ENCODE results near the gene LRP1. TPM values are rescaled to one million over a fixed set of nuclear protein-coding genes. Genes with fewer than 3 reads are reported as not detected.

Gene LRP1
- total and polyA plus RNA-seq, 2 of the 13 experiments (the other 11 are each of a cell fraction or from before 2014, with no cell fraction given): 14.7 to 30.8 TPM

DNA sequence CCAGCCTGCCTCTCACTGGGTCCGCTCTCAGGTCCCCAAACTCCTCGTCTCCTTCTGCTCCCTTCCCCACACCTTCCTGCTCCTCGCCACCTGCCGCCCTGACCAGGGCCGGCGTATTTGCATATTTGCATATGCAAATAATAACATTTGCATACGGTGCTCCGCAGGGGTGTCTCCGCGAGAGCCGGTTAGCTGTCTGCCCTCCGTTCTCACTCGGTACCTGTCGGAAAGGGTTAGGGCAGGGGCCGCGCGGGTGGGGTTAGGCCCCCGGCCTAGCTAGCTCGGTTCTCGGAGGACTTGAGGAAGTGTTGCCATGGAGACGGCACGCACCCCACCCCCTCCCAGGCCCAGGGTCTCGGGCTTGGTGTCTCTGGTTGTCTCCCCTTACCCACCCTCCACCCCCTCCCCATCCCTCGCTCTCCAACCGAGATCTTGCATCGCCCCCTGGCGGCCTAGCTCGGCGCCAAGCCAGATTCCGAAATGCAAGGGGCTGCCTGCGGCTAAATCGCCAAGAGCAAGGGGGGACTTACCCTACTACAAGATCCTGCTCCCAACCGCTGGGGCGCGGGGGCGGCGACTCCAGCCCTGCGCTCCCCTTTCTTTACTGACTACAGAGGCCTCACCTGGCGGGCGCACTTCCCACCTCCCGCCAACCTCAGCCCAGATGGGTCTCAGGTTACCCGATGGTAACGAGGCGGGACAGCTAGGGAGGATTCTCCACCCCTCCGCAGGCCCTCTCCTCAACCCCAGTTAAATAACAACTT lies 114.6 kb downstream of the LRP1 start (continued):
- TF ChIP-seq ATRX (CRISPR knock-in tag; IDR thresholded peaks at IDR 0.05; ENCODE audit: borderline replicate concordance) (no peak), ZNF510 (CRISPR knock-in tag; IDR thresholded peaks at IDR 0.05; ENCODE audit: low read depth) (0 out of 2 replicates have a peak, but pooled peaks have one; percentile 11), ZNF12 (CRISPR knock-in tag; IDR thresholded peaks at IDR 0.05) (no peak), ZFP1 (CRISPR knock-in tag; IDR thresholded peaks at IDR 0.05) (no peak), HIVEP1 (CRISPR knock-in tag; IDR thresholded peaks at IDR 0.05) (no peak), AKAP8 (CRISPR knock-in tag; IDR thresholded peaks at IDR 0.05) (no peak), CC2D1A (CRISPR knock-in tag; IDR thresholded peaks at IDR 0.05) (no peak), NCOA5 (CRISPR knock-in tag; IDR thresholded peaks at IDR 0.05) (no peak), ZBTB42 (CRISPR knock-in tag; IDR thresholded peaks at IDR 0.05) (no peak), ZNF629 (CRISPR knock-in tag; conservative IDR thresholded peaks at IDR 0.05) (no peak), SYNCRIP (IDR thresholded peaks at IDR 0.05; ENCODE audit: insufficient read depth, low read depth, low read length) (no peak)
- TF ChIP-seq, protein P1, sequence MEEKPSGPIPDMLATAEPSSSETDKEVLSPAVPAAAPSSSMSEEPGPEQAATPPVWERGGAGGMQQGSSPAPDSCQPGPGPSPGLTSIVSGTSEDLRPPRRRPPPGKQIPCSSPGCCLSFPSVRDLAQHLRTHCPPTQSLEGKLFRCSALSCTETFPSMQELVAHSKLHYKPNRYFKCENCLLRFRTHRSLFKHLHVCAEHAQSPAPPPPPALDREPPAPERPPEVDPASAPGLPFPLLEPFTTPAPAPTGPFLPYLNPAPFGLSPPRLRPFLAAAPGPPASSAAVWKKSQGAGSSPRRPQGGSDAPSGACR (CRISPR knock-in tag; IDR thresholded peaks at IDR 0.05): no peak
- TF ChIP-seq, protein P2, sequence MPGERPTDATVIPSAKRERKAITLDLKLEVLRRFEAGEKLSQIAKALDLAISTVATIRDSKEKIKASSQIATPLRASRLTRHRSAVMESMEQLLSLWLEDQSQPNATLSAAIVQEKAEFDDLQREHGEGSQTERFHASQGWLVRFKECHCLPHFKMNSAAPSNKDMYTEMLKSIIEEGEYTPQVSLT (CRISPR knock-in tag; IDR thresholded peaks at IDR 0.05; ENCODE audit: borderline replicate concordance, low read depth): no peak
- TF ChIP-seq, protein P3, sequence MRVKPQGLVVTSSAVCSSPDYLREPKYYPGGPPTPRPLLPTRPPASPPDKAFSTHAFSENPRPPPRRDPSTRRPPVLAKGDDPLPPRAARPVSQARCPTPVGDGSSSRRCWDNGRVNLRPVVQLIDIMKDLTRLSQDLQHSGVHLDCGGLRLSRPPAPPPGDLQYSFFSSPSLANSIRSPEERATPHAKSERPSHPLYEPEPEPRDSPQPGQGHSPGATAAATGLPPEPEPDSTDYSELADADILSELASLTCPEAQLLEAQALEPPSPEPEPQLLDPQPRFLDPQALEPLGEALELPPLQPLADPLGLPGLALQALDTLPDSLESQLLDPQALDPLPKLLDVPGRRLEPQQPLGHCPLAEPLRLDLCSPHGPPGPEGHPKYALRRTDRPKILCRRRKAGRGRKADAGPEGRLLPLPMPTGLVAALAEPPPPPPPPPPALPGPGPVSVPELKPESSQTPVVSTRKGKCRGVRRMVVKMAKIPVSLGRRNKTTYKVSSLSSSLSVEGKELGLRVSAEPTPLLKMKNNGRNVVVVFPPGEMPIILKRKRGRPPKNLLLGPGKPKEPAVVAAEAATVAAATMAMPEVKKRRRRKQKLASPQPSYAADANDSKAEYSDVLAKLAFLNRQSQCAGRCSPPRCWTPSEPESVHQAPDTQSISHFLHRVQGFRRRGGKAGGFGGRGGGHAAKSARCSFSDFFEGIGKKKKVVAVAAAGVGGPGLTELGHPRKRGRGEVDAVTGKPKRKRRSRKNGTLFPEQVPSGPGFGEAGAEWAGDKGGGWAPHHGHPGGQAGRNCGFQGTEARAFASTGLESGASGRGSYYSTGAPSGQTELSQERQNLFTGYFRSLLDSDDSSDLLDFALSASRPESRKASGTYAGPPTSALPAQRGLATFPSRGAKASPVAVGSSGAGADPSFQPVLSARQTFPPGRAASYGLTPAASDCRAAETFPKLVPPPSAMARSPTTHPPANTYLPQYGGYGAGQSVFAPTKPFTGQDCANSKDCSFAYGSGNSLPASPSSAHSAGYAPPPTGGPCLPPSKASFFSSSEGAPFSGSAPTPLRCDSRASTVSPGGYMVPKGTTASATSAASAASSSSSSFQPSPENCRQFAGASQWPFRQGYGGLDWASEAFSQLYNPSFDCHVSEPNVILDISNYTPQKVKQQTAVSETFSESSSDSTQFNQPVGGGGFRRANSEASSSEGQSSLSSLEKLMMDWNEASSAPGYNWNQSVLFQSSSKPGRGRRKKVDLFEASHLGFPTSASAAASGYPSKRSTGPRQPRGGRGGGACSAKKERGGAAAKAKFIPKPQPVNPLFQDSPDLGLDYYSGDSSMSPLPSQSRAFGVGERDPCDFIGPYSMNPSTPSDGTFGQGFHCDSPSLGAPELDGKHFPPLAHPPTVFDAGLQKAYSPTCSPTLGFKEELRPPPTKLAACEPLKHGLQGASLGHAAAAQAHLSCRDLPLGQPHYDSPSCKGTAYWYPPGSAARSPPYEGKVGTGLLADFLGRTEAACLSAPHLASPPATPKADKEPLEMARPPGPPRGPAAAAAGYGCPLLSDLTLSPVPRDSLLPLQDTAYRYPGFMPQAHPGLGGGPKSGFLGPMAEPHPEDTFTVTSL (CRISPR knock-in tag; IDR thresholded peaks at IDR 0.05; ENCODE audit: borderline replicate concordance): no peak
- TF ChIP-seq, protein P4, sequence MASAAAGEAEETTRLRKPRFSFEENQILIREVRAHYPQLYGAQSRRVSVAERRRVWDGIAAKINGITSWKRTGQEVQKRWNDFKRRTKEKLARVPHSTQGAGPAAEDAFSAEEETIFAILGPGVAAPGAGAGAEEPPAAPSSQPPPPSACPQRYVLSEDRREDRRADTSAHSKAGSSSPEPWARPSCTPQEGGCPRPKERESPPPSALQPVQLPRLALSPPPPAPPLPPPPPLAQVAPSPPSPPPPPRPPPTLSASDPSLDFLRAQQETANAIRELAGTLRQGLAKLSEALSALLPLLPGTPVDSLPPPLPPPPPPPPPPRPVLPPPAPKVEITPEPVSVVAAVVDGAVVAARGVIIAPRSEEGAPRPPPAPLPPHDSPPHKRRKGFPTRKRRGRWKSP (CRISPR knock-in tag; IDR thresholded peaks at IDR 0.05): no peak
- TF ChIP-seq, protein P5, sequence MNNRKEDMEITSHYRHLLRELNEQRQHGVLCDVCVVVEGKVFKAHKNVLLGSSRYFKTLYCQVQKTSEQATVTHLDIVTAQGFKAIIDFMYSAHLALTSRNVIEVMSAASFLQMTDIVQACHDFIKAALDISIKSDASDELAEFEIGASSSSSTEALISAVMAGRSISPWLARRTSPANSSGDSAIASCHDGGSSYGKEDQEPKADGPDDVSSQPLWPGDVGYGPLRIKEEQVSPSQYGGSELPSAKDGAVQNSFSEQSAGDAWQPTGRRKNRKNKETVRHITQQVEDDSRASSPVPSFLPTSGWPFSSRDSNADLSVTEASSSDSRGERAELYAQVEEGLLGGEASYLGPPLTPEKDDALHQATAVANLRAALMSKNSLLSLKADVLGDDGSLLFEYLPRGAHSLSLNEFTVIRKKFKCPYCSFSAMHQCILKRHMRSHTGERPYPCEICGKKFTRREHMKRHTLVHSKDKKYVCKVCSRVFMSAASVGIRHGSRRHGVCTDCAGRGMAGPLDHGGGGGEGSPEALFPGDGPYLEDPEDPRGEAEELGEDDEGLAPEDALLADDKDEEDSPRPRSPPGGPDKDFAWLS (CRISPR knock-in tag; IDR thresholded peaks at IDR 0.05; ENCODE audit: borderline replicate concordance): no peak
- TF ChIP-seq, protein P6, sequence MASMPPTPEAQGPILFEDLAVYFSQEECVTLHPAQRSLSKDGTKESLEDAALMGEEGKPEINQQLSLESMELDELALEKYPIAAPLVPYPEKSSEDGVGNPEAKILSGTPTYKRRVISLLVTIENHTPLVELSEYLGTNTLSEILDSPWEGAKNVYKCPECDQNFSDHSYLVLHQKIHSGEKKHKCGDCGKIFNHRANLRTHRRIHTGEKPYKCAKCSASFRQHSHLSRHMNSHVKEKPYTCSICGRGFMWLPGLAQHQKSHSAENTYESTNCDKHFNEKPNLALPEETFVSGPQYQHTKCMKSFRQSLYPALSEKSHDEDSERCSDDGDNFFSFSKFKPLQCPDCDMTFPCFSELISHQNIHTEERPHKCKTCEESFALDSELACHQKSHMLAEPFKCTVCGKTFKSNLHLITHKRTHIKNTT (CRISPR knock-in tag; IDR thresholded peaks at IDR 0.05): no peak

Measured in HepG2 (cell line).